ENCODE results near the gene PLSCR5. TPM values are rescaled to one million over a fixed set of nuclear protein-coding genes. Genes with fewer than 3 reads are reported as not detected.
A peak's percentile ranks its signal among the peaks of the same experiment; 100 is the strongest.

Gene PLSCR5
- total RNA-seq, 2 donors from 2014 or later = not detected

- Histone ChIP-seq H3K4me1 (peaks cover 0 to 34% of the 10 kb centered on the region in 2 donors), H3K27me3 (no peaks in the 10 kb centered on the region), H3K9me3 (no peaks in the 10 kb centered on the region), H3K36me3 (no peaks in the 10 kb centered on the region), H3K4me3 (peak overlapping the region; percentile 72 to 80), H3K27ac (peak overlapping the region; percentile 94 to 98)
- no peak for DNase-seq (ENCODE audit: low spot score)
- no peak for TF ChIP-seq CTCF (IDR thresholded peaks at IDR 0.05)
Measured at GRCh38 chr3:146543461-146544001, 61.6 kb downstream of the PLSCR5 start.

- no peaks in the 10 kb centered on the region for H3K36me3 ChIP-seq
- peaks cover 0 to 34% of the 10 kb centered on the region in 2 donors for H3K4me1 ChIP-seq
- no peaks in the 10 kb centered on the region for H3K9me3 ChIP-seq
- TF ChIP-seq CTCF (IDR thresholded peaks at IDR 0.05) = no peak
- H3K27me3 ChIP-seq = no peaks in the 10 kb centered on the region
- H3K27ac ChIP-seq = peak overlapping the region; percentile 94 to 98
- H3K4me3 ChIP-seq = peak overlapping the region; percentile 72 to 80
- no peak for DNase-seq (ENCODE audit: low spot score)
Measured at GRCh38 chr3:146542978-146543377, 62.2 kb downstream of the PLSCR5 start.

GRCh38 chr3:146542179-146542578 lies 63.0 kb downstream of the PLSCR5 start:
- no peak for TF ChIP-seq CTCF (IDR thresholded peaks at IDR 0.05)

GRCh38 chr3:146540978-146541377 lies 64.2 kb downstream of the PLSCR5 start:
- H3K36me3 ChIP-seq = no peaks in the 10 kb centered on the region
- TF ChIP-seq CTCF (IDR thresholded peaks at IDR 0.05) = no peak
- no peaks in the 10 kb centered on the region for H3K9me3 ChIP-seq
- H3K4me3 ChIP-seq = peak overlapping the region in 1 of 2 donors; percentile 2
- H3K27ac ChIP-seq = peak overlapping the region; percentile 42 to 94
- peaks cover 0 to 45% of the 10 kb centered on the region in 2 donors for H3K4me1 ChIP-seq
- no peaks in the 10 kb centered on the region for H3K27me3 ChIP-seq
- DNase-seq (ENCODE audit: low spot score) = no peak

More at GRCh38 chr3:146542179-146542578, 63.0 kb downstream of the PLSCR5 start:
- Histone ChIP-seq H3K27ac (peak overlapping the region; percentile 94 to 98), H3K27me3 (no peaks in the 10 kb centered on the region), H3K36me3 (no peaks in the 10 kb centered on the region), H3K9me3 (no peaks in the 10 kb centered on the region), H3K4me1 (peaks cover 0 to 36% of the 10 kb centered on the region in 2 donors), H3K4me3 (peak overlapping the region; percentile 72 to 80)
- DNase-seq (ENCODE audit: low spot score) = no peak

GRCh38 chr3:146540236-146540635 lies 64.9 kb downstream of the PLSCR5 start:
- DNase-seq (ENCODE audit: low spot score) = no peak
- Histone ChIP-seq H3K9me3 (no peaks in the 10 kb centered on the region), H3K27me3 (no peaks in the 10 kb centered on the region), H3K4me1 (peaks cover 0 to 45% of the 10 kb centered on the region in 2 donors), H3K27ac (peak overlapping the region; percentile 11 to 42), H3K36me3 (no peaks in the 10 kb centered on the region), H3K4me3 (no peak overlapping the region)
- TF ChIP-seq CTCF (IDR thresholded peaks at IDR 0.05) = no peak

GRCh38 chr3:146539315-146539714 lies 65.8 kb downstream of the PLSCR5 start:
- peaks cover 0 to 45% of the 10 kb centered on the region in 2 donors for H3K4me1 ChIP-seq
- H3K27ac ChIP-seq = no peak overlapping the region
- DNase-seq (ENCODE audit: low spot score) = no peak
- H3K27me3 ChIP-seq = no peaks in the 10 kb centered on the region
- TF ChIP-seq CTCF (IDR thresholded peaks at IDR 0.05) = no peak
- H3K9me3 ChIP-seq = no peaks in the 10 kb centered on the region
- H3K36me3 ChIP-seq = no peaks in the 10 kb centered on the region
- no peak overlapping the region for H3K4me3 ChIP-seq
